Measurements from ENCODE around the gene C1orf53. TPM values are rescaled to one million over a fixed set of nuclear protein-coding genes. Genes with fewer than 3 reads are reported as not detected.
A peak's percentile ranks its signal among the peaks of the same experiment; 100 is the strongest.

The C1orf53 gene
- total RNA-seq, 4 donors from 2014 or later, result 2.1 to 4.8 (median 3.8) TPM; not detected in 1

DNA sequence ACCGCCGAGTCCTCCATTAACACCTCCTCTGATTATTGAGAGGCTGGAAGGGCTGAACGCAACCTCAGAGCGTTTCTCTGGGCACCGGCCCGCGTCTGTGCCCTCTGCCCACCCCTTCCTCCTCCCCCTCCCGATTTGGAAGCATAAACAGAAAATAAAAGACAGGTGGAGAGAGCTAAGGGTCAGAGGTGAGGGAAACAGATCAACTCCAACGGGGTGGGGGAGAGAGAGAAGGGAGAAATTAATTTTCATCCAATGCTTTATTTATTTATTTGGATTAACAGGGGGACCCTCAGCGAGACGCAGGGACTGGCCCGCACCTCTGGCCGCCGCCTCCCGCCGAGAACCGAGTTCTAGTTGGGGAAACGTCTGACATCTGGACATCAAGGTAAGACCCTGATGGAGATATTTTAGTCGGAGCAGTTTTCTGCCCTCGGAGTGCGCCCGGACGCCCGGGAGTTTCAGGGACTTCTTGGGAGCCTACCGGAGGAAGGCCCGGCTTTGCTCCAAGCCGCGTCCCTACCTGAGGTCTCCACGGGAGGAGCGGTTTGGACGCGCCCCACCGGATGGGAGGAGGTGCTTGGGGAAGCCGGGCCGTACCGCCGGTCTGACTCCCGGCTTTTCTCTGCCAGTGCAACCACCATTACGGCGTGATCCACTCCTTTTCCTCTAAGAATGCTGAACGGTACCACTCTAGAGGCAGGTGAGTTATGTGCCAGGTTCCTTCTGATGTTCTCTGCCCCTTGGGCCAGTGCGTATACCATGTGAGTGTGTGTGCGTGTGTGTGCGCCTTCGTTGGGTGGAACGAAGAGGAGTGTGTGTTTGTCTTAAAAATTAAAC is 9.6 kb downstream of the C1orf53 start:
- Histone ChIP-seq H3K9me3 (no peaks in the 10 kb centered on the region), H3K36me3 (no peaks in the 10 kb centered on the region), H3K4me1 (peaks cover 23 to 48% of the 10 kb centered on the region in 2 donors), H3K27ac (no peak overlapping the region), H3K27me3 (peaks cover 100% of the 10 kb centered on the region in 3 donors), H3K4me3 (peak overlapping the region in 3 of 4 donors; percentile 21 to 30 (median 25))
- no peak for TF ChIP-seq POLR2A (IDR thresholded peaks at IDR 0.05)
- TF ChIP-seq, protein P1, sequence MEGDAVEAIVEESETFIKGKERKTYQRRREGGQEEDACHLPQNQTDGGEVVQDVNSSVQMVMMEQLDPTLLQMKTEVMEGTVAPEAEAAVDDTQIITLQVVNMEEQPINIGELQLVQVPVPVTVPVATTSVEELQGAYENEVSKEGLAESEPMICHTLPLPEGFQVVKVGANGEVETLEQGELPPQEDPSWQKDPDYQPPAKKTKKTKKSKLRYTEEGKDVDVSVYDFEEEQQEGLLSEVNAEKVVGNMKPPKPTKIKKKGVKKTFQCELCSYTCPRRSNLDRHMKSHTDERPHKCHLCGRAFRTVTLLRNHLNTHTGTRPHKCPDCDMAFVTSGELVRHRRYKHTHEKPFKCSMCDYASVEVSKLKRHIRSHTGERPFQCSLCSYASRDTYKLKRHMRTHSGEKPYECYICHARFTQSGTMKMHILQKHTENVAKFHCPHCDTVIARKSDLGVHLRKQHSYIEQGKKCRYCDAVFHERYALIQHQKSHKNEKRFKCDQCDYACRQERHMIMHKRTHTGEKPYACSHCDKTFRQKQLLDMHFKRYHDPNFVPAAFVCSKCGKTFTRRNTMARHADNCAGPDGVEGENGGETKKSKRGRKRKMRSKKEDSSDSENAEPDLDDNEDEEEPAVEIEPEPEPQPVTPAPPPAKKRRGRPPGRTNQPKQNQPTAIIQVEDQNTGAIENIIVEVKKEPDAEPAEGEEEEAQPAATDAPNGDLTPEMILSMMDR (IDR thresholded peaks at IDR 0.05 in 4 of 5, conservative IDR thresholded peaks at IDR 0.05 in 1 of 5), result no peak
- intact Hi-C loops (cut with DNase I; ENCODE audit: low total_unique reads) (no loop called here), in situ Hi-C loops (cut with MboI; ENCODE audit: low sequenced_read_pairs in 4 of 4) (loop anchor here in 2 of 4 donors (25.0 kb wide), 2 partner anchors 250 to 725 kb away; partner anchors contain the start of gene NEK7 (in 1 of the 2))
- no peak for ATAC-seq
- DNase-seq, result no peak

DNA sequence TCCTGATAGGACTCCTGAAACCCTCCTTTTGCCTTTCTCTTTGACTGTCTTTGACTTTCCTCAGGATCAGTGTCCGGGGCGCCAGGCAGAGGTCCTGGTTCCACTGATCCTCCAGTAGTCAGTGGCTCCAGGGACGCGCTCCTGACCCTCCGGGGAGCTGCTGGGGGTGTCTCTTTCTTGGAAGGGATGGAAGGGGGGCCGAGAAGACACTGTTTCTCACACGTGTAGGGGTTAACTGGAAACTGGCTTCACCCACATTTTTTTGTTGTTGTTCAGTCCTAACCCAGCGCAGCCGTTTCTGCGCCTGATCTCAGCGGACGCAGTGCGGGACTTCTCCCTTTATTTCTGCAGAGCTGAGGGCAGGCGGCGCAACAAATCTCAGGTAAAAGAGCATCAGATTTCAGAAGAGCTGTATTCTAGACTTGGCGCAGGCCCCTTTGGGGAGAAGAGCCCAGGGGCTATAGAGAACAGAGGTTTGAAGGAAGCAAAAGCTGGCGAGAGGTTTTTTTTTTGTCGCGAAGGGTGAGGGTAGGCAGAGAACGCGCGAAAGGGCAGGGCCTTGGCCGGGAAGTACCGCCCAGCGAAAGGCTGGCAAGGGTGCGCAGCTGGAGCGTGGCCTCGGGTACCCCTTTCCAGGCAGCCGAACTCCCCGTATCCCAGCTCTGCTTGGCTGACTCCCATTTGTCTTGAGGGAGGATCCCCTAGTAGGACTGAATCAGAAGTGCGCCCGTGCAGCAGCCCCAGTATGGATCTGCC is 10.5 kb downstream of the C1orf53 start:
- Histone ChIP-seq H3K27me3 (peaks cover 100% of the 10 kb centered on the region in 3 donors), H3K36me3 (no peaks in the 10 kb centered on the region), H3K4me1 (peaks cover 28 to 56% of the 10 kb centered on the region in 2 donors), H3K9me3 (no peaks in the 10 kb centered on the region), H3K4me3 (peak overlapping the region in 1 of 4 donors; percentile 16), H3K27ac (no peak overlapping the region)
- in situ Hi-C loops (cut with MboI; ENCODE audit: low sequenced_read_pairs in 4 of 4), result loop anchor here in 2 of 4 donors (25.0 kb wide), 2 partner anchors 249 to 726 kb away; partner anchors contain the start of gene NEK7 (in 1 of the 2)
- ATAC-seq (no peak), DNase-seq (no peak)
- no peak for TF ChIP-seq POLR2A (IDR thresholded peaks at IDR 0.05)
- TF ChIP-seq, protein P1 (IDR thresholded peaks at IDR 0.05 in 4 of 5, conservative IDR thresholded peaks at IDR 0.05 in 1 of 5), result no peak
- intact Hi-C loops (cut with DNase I; ENCODE audit: low total_unique reads), result no loop called here

DNA sequence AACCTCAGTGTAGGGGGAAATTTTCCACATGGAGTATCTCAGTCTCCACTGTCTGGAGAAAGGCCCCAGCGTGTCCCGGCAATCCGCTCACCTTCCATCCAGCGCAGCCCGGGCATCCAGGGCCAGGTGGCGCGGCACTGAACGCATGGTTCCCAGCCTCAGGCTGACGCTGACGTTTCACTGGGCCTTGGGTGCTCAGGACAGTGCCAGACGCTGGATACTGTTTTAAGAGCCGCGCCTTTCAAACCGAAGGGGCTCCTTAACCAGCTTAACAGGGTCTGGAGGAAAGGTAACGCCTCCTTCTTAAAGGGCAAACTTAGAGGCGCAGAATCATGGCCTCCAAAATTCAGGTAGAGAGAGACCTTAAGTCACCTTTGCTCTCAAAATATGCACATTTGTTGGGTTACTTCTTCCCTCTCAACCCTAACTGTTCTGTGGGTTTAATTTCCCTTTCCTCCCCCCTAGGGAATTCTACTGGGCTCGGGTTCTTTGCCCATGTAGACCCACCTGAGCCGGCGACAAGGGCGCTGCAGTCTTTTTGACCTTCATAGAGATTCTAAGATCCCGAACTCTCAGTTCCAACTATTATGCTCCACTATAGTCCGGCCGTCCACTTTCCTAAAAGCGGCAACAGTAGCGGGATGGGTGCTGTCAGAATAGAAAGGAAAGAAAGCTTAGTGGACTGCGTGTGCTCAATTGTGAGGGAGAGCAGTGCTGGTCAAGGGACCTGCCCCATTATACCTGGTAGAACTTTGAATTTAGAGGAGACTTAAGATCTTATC is 11.3 kb downstream of the C1orf53 start:
- H3K27me3 ChIP-seq, result peaks cover 100% of the 10 kb centered on the region in 3 donors
- in situ Hi-C loops (cut with MboI; ENCODE audit: low sequenced_read_pairs in 4 of 4) (loop anchor here in 2 of 4 donors (25.0 kb wide), 2 partner anchors 249 to 726 kb away; partner anchors contain the start of gene NEK7 (in 1 of the 2)), intact Hi-C loops (cut with DNase I; ENCODE audit: low total_unique reads) (no loop called here)
- H3K36me3 ChIP-seq, result no peaks in the 10 kb centered on the region
- no peaks in the 10 kb centered on the region for H3K9me3 ChIP-seq
- DNase-seq, result no peak
- H3K4me3 ChIP-seq, result no peak overlapping the region
- TF ChIP-seq, protein P1 (IDR thresholded peaks at IDR 0.05 in 4 of 5, conservative IDR thresholded peaks at IDR 0.05 in 1 of 5), result no peak
- TF ChIP-seq POLR2A (IDR thresholded peaks at IDR 0.05), result no peak
- peaks cover 32 to 64% of the 10 kb centered on the region in 2 donors for H3K4me1 ChIP-seq
- H3K27ac ChIP-seq, result no peak overlapping the region
- ATAC-seq, result no peak

DNA sequence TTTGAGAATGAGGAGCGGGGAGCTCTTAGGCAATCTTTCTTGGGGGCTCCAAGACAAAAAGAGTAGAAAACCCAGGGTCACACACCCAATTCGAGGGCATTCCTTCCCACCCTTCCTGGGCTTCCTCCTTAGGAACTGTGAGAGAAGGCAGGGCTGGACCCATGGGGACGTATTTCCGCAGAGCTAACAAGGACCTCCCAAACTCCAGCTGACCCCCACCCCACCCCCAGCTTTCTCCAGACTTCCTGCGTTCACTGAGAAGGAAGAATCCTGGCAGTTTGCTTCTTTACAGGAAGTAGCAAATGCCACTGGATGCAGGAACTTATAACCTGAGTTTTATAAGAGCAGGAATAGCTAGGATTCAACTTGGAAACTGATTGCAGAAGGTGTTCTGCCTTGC is 12.1 kb downstream of the C1orf53 start:
- intact Hi-C loops (cut with DNase I; ENCODE audit: low total_unique reads), result no loop called here
- no peak for ATAC-seq
- Histone ChIP-seq H3K27me3 (peaks cover 100% of the 10 kb centered on the region in 3 donors), H3K4me1 (peaks cover 40 to 68% of the 10 kb centered on the region in 2 donors), H3K4me3 (no peak overlapping the region), H3K36me3 (no peaks in the 10 kb centered on the region), H3K9me3 (no peaks in the 10 kb centered on the region), H3K27ac (no peak overlapping the region)
- no peak for TF ChIP-seq POLR2A (IDR thresholded peaks at IDR 0.05)
- TF ChIP-seq, protein P1 (IDR thresholded peaks at IDR 0.05 in 4 of 5, conservative IDR thresholded peaks at IDR 0.05 in 1 of 5), result no peak
- DNase-seq, result no peak
- in situ Hi-C loops (cut with MboI; ENCODE audit: low sequenced_read_pairs in 4 of 4), result loop anchor here in 2 of 4 donors (25.0 kb wide), 2 partner anchors 248 to 727 kb away; partner anchors contain the start of gene NEK7 (in 1 of the 2)
